ENCODE measurements around the gene CHSY1. TPM values are rescaled to one million over a fixed set of nuclear protein-coding genes. Genes with fewer than 3 reads are reported as not detected.

CHSY1 gene
- total RNA-seq, 1 experiment from 2014 or later = 82.3 TPM

- H3K27me3 ChIP-seq = no peaks in the 10 kb centered on the region
- H3K4me3 ChIP-seq = peak within 1 kb of the TSS; percentile 76
- no peaks in the 10 kb centered on the region for H3K9me3 ChIP-seq (replicated peaks)
- peaks cover 52% of the 10 kb centered on the region for H3K36me3 ChIP-seq
- peak within 1 kb of the TSS; percentile 41 for H3K27ac ChIP-seq
- peak; percentile 87 to 94 for DNase-seq
- peaks cover 12% of the 10 kb centered on the region; the same call in 1 of the 2 replicates for H3K4me1 ChIP-seq
These were observed 25.4 kb upstream of the CHSY1 start, which contains the start of gene SELENOS for GRCh38 chr15:101277038-101277822. Gene SELENOS (minus strand): TSS chr15:101277485. CDS start chr15:101277417, 68 bp downstream.

GRCh38 chr15:101276501-101277037 is 24.7 kb upstream of the CHSY1 start:
- peak in 1 of 2 experiments; percentile 62 for DNase-seq

GRCh38 chr15:101275018-101275417 is 23.2 kb upstream of the CHSY1 start:
- no peak overlapping the region for H3K4me3 ChIP-seq
- H3K9me3 ChIP-seq (replicated peaks) = no peaks in the 10 kb centered on the region
- DNase-seq = no peak
- peaks cover 12% of the 10 kb centered on the region; the same call in 1 of the 2 replicates for H3K4me1 ChIP-seq
- H3K27ac ChIP-seq = no peak overlapping the region
- no peaks in the 10 kb centered on the region for H3K27me3 ChIP-seq
- peaks cover 58% of the 10 kb centered on the region for H3K36me3 ChIP-seq

More at GRCh38 chr15:101276501-101277037, 24.7 kb upstream of the CHSY1 start:
- H3K4me1 ChIP-seq = peaks cover 12% of the 10 kb centered on the region; the same call in 1 of the 2 replicates
- peak overlapping the region; percentile 33 for H3K27ac ChIP-seq
- H3K36me3 ChIP-seq = peaks cover 53% of the 10 kb centered on the region
- peak overlapping the region; percentile 76 for H3K4me3 ChIP-seq
- H3K27me3 ChIP-seq = no peaks in the 10 kb centered on the region
- no peaks in the 10 kb centered on the region for H3K9me3 ChIP-seq (replicated peaks)

GRCh38 chr15:101273534-101273933 is 21.7 kb upstream of the CHSY1 start:
- no peaks in the 10 kb centered on the region for H3K9me3 ChIP-seq (replicated peaks)
- H3K27me3 ChIP-seq = no peaks in the 10 kb centered on the region
- H3K27ac ChIP-seq = no peak overlapping the region
- no peak for DNase-seq
- H3K4me1 ChIP-seq = peaks cover 7% of the 10 kb centered on the region; the same call in 1 of the 2 replicates
- H3K4me3 ChIP-seq = no peak overlapping the region
- H3K36me3 ChIP-seq = peaks cover 54% of the 10 kb centered on the region

GRCh38 chr15:101272584-101272983 is 20.7 kb upstream of the CHSY1 start:
- Histone ChIP-seq H3K4me1 (no peaks in the 10 kb centered on the region), H3K27me3 (no peaks in the 10 kb centered on the region), H3K27ac (no peak overlapping the region), H3K4me3 (no peak overlapping the region), H3K9me3 (replicated peaks) (no peaks in the 10 kb centered on the region), H3K36me3 (peaks cover 54% of the 10 kb centered on the region)
- DNase-seq = no peak

GRCh38 chr15:101269479-101270223 is 17.8 kb upstream of the CHSY1 start:
- peaks cover 47% of the 10 kb centered on the region for H3K36me3 ChIP-seq
- no peak for DNase-seq

GRCh38 chr15:101267320-101268104 is 15.7 kb upstream of the CHSY1 start:
- Histone ChIP-seq H3K4me1 (peaks cover 8% of the 10 kb centered on the region), H3K4me3 (no peak overlapping the region), H3K36me3 (peaks cover 25% of the 10 kb centered on the region), H3K27me3 (no peaks in the 10 kb centered on the region), H3K9me3 (replicated peaks) (no peaks in the 10 kb centered on the region), H3K27ac (no peak overlapping the region)
- no peak for DNase-seq

More at GRCh38 chr15:101269479-101270223, 17.8 kb upstream of the CHSY1 start:
- Histone ChIP-seq H3K27ac (no peak overlapping the region), H3K27me3 (no peaks in the 10 kb centered on the region), H3K9me3 (replicated peaks) (no peaks in the 10 kb centered on the region), H3K4me3 (no peak overlapping the region), H3K4me1 (peaks cover 8% of the 10 kb centered on the region)

- no peak for DNase-seq
- Histone ChIP-seq H3K4me1 (peaks cover 8% of the 10 kb centered on the region), H3K36me3 (peaks cover 18% of the 10 kb centered on the region), H3K4me3 (no peak overlapping the region), H3K27me3 (no peaks in the 10 kb centered on the region), H3K9me3 (replicated peaks) (no peaks in the 10 kb centered on the region), H3K27ac (no peak overlapping the region)
These were observed 14.9 kb upstream of the CHSY1 start for GRCh38 chr15:101266787-101267186.

- no peak overlapping the region for H3K27ac ChIP-seq
- H3K4me3 ChIP-seq = no peak overlapping the region
- H3K9me3 ChIP-seq (replicated peaks) = no peaks in the 10 kb centered on the region
- peaks cover 8% of the 10 kb centered on the region for H3K4me1 ChIP-seq
- no peaks in the 10 kb centered on the region for H3K27me3 ChIP-seq
- peaks cover 11% of the 10 kb centered on the region for H3K36me3 ChIP-seq
- DNase-seq = peak; percentile 56 to 69
These were observed 14.2 kb upstream of the CHSY1 start for GRCh38 chr15:101266034-101266433.

GRCh38 chr15:101264911-101265641 is 13.2 kb upstream of the CHSY1 start:
- no peaks in the 10 kb centered on the region for H3K27me3 ChIP-seq
- no peak overlapping the region for H3K27ac ChIP-seq
- peaks cover 2% of the 10 kb centered on the region; the same call in 1 of the 2 replicates for H3K36me3 ChIP-seq
- peaks cover 8% of the 10 kb centered on the region for H3K4me1 ChIP-seq
- H3K4me3 ChIP-seq = no peak overlapping the region
- no peaks in the 10 kb centered on the region for H3K9me3 ChIP-seq (replicated peaks)
- DNase-seq = no peak

- no peaks in the 10 kb centered on the region for H3K9me3 ChIP-seq (replicated peaks)
- no peak for DNase-seq
- no peak overlapping the region for H3K4me3 ChIP-seq
- no peak overlapping the region for H3K27ac ChIP-seq
- H3K4me1 ChIP-seq = peaks cover 8% of the 10 kb centered on the region
- H3K27me3 ChIP-seq = no peaks in the 10 kb centered on the region
- H3K36me3 ChIP-seq = no peaks in the 10 kb centered on the region
These were observed 12.2 kb upstream of the CHSY1 start for GRCh38 chr15:101264011-101264410.

- peaks cover 8% of the 10 kb centered on the region for H3K4me1 ChIP-seq
- no peaks in the 10 kb centered on the region for H3K27me3 ChIP-seq
- DNase-seq = no peak
- no peak overlapping the region for H3K27ac ChIP-seq
- H3K4me3 ChIP-seq = no peak overlapping the region
- no peaks in the 10 kb centered on the region for H3K36me3 ChIP-seq
- no peaks in the 10 kb centered on the region for H3K9me3 ChIP-seq (replicated peaks)
These were observed 10.7 kb upstream of the CHSY1 start for GRCh38 chr15:101262551-101262950.

- Histone ChIP-seq H3K4me3 (peak overlapping the region; percentile 4; the same call in 1 of the 2 replicates), H3K9me3 (replicated peaks) (no peaks in the 10 kb centered on the region), H3K36me3 (no peaks in the 10 kb centered on the region), H3K27me3 (no peaks in the 10 kb centered on the region), H3K27ac (no peak overlapping the region), H3K4me1 (peaks cover 8% of the 10 kb centered on the region)
- peak; percentile 61 to 87 for DNase-seq
These were observed 6.6 kb upstream of the CHSY1 start for GRCh38 chr15:101258238-101259144.

All from SJCRH30 (cell line).